ENCODE results near the gene GNA12.

Gene GNA12

GRCh38 chr7:2781636-2782035 lies 62.5 kb downstream of the GNA12 start:
- Histone ChIP-seq H3K9ac (ENCODE audit: low read length) (no peak overlapping the region), H3K9me3 (ENCODE audit: control insufficient read depth, low read depth, low read length) (no peaks in the 10 kb centered on the region), H3K36me3 (ENCODE audit: control insufficient read depth, low read depth, low read length) (no peaks in the 10 kb centered on the region), H3K4me1 (ENCODE audit: control insufficient read depth, low read depth, low read length) (peaks cover 19% of the 10 kb centered on the region), H3K27me3 (ENCODE audit: control insufficient read depth, insufficient read depth, low read length) (no peaks in the 10 kb centered on the region), H3K27ac (ENCODE audit: low read length) (no peak overlapping the region), H3K4me3 (ENCODE audit: low read length) (no peak overlapping the region)

DNA sequence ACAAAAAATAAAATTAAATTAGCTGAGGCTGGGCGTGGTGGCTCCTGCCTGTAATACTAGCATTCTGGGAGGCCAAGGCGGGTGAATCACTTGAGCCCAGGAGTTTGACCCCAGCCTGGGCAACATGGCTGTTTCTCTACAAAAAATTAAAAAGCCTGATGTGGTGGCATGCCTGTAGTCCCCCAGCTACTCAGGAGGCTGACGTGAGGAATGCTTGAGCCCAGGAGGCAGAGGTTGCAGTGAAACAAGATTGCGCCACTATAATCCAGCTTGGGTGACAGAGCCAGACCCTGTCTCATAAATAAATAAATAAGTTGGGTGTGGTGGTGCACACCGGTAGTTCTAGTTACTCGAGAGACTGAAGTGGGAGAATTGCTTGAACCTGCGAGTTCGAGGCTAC lies 65.1 kb downstream of the GNA12 start:
- no peaks in the 10 kb centered on the region for H3K9me3 ChIP-seq (ENCODE audit: control insufficient read depth, low read depth, low read length)
- H3K27ac ChIP-seq (ENCODE audit: low read length) = no peak overlapping the region
- H3K27me3 ChIP-seq (ENCODE audit: control insufficient read depth, insufficient read depth, low read length) = no peaks in the 10 kb centered on the region
- peaks cover 19% of the 10 kb centered on the region for H3K4me1 ChIP-seq (ENCODE audit: control insufficient read depth, low read depth, low read length)
- no peaks in the 10 kb centered on the region for H3K36me3 ChIP-seq (ENCODE audit: control insufficient read depth, low read depth, low read length)
- H3K4me3 ChIP-seq (ENCODE audit: low read length) = no peak overlapping the region
- no peak overlapping the region for H3K9ac ChIP-seq (ENCODE audit: low read length)

DNA sequence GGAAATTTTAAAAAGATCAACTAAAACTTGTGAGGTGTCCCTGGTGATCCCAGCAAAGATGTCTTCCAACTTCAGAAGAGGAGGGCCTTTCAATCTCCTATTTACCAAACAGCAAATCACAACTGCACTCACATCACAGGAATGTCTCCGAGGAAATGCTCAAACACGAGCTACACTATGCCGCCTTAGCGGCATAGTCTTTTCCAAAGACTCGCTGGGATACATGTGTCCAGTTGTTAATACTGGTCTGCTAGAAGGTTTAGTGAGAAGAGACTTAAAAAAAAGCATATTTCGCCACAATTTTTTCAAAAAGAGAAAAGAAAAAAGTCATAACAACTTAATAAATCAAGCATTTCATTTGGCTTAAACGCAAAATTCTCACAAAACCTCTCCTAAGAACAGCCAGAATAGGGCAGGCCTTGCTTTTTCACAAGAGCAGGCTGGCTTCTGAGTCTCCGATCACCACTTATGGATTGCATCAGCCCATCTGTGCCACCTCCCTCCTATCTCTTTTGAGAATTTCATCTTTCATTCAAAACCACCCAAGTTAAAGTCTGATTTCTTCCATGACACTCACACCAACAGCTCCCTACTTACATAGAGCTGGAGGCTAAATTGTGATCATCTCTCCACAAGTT lies 66.1 kb downstream of the GNA12 start:
- H3K9me3 ChIP-seq (ENCODE audit: control insufficient read depth, low read depth, low read length) = no peaks in the 10 kb centered on the region

GRCh38 chr7:2776401-2776800 lies 67.7 kb downstream of the GNA12 start:
- Histone ChIP-seq H3K4me3 (ENCODE audit: low read length) (no peak overlapping the region), H3K9me3 (ENCODE audit: control insufficient read depth, low read depth, low read length) (no peaks in the 10 kb centered on the region), H3K4me1 (ENCODE audit: control insufficient read depth, low read depth, low read length) (peaks cover 19% of the 10 kb centered on the region), H3K36me3 (ENCODE audit: control insufficient read depth, low read depth, low read length) (no peaks in the 10 kb centered on the region), H3K27ac (ENCODE audit: low read length) (no peak overlapping the region), H3K9ac (ENCODE audit: low read length) (no peak overlapping the region), H3K27me3 (ENCODE audit: control insufficient read depth, insufficient read depth, low read length) (no peaks in the 10 kb centered on the region)

More for the DNA sequence above, 66.1 kb downstream of the GNA12 start:
- H3K9ac ChIP-seq (ENCODE audit: low read length) = peak overlapping the region; percentile 5
- H3K27me3 ChIP-seq (ENCODE audit: control insufficient read depth, insufficient read depth, low read length) = no peaks in the 10 kb centered on the region
- peaks cover 19% of the 10 kb centered on the region for H3K4me1 ChIP-seq (ENCODE audit: control insufficient read depth, low read depth, low read length)
- no peak overlapping the region for H3K27ac ChIP-seq (ENCODE audit: low read length)
- H3K4me3 ChIP-seq (ENCODE audit: low read length) = no peak overlapping the region
- H3K36me3 ChIP-seq (ENCODE audit: control insufficient read depth, low read depth, low read length) = no peaks in the 10 kb centered on the region

DNA sequence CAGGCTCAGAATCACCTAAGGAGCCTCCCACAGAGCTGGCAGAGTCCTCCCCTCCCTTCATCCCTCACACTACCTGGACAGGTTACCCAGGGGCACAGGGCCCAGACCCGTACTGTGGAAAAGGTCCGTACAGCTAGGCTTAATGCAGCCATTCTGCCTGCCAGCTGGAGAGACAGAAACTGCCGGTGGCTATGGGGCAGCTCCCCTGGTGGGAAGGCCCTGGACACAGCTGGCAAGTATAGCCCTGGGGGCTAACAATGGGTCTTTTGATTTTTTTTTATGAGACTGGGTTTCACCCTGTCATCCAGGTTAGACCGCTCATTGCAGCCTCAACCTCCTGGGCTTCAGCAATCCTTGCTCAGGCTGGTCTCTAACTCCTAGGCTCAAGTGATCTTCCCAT lies 68.3 kb downstream of the GNA12 start:
- Histone ChIP-seq H3K4me1 (ENCODE audit: control insufficient read depth, low read depth, low read length) (peaks cover 19% of the 10 kb centered on the region), H3K27me3 (ENCODE audit: control insufficient read depth, insufficient read depth, low read length) (no peaks in the 10 kb centered on the region), H3K9ac (ENCODE audit: low read length) (no peak overlapping the region), H3K36me3 (ENCODE audit: control insufficient read depth, low read depth, low read length) (no peaks in the 10 kb centered on the region), H3K4me3 (ENCODE audit: low read length) (no peak overlapping the region), H3K27ac (ENCODE audit: low read length) (no peak overlapping the region), H3K9me3 (ENCODE audit: control insufficient read depth, low read depth, low read length) (no peaks in the 10 kb centered on the region)

GRCh38 chr7:2775376-2775775 lies 68.7 kb downstream of the GNA12 start:
- H3K9ac ChIP-seq (ENCODE audit: low read length) = no peak overlapping the region
- no peak overlapping the region for H3K4me3 ChIP-seq (ENCODE audit: low read length)
- no peak overlapping the region for H3K27ac ChIP-seq (ENCODE audit: low read length)

GRCh38 chr7:2774935-2775334 lies 69.2 kb downstream of the GNA12 start:
- Histone ChIP-seq H3K9me3 (ENCODE audit: control insufficient read depth, low read depth, low read length) (no peaks in the 10 kb centered on the region), H3K4me1 (ENCODE audit: control insufficient read depth, low read depth, low read length) (peaks cover 19% of the 10 kb centered on the region), H3K4me3 (ENCODE audit: low read length) (no peak overlapping the region), H3K9ac (ENCODE audit: low read length) (no peak overlapping the region), H3K27me3 (ENCODE audit: control insufficient read depth, insufficient read depth, low read length) (no peaks in the 10 kb centered on the region), H3K27ac (ENCODE audit: low read length) (no peak overlapping the region), H3K36me3 (ENCODE audit: control insufficient read depth, low read depth, low read length) (no peaks in the 10 kb centered on the region)

More at GRCh38 chr7:2775376-2775775, 68.7 kb downstream of the GNA12 start:
- H3K27me3 ChIP-seq (ENCODE audit: control insufficient read depth, insufficient read depth, low read length) = no peaks in the 10 kb centered on the region
- H3K4me1 ChIP-seq (ENCODE audit: control insufficient read depth, low read depth, low read length) = peaks cover 19% of the 10 kb centered on the region
- H3K36me3 ChIP-seq (ENCODE audit: control insufficient read depth, low read depth, low read length) = no peaks in the 10 kb centered on the region
- no peaks in the 10 kb centered on the region for H3K9me3 ChIP-seq (ENCODE audit: control insufficient read depth, low read depth, low read length)

- Histone ChIP-seq H3K27ac (ENCODE audit: low read length) (no peak overlapping the region), H3K27me3 (ENCODE audit: control insufficient read depth, insufficient read depth, low read length) (no peaks in the 10 kb centered on the region), H3K9me3 (ENCODE audit: control insufficient read depth, low read depth, low read length) (no peaks in the 10 kb centered on the region), H3K4me1 (ENCODE audit: control insufficient read depth, low read depth, low read length) (peaks cover 19% of the 10 kb centered on the region), H3K4me3 (ENCODE audit: low read length) (no peak overlapping the region), H3K9ac (ENCODE audit: low read length) (no peak overlapping the region), H3K36me3 (ENCODE audit: control insufficient read depth, low read depth, low read length) (no peaks in the 10 kb centered on the region)
Observed at GRCh38 chr7:2774280-2774679, 69.8 kb downstream of the GNA12 start.

GRCh38 chr7:2773608-2774007 lies 70.5 kb downstream of the GNA12 start:
- H3K9me3 ChIP-seq (ENCODE audit: control insufficient read depth, low read depth, low read length) = no peaks in the 10 kb centered on the region
- peaks cover 12% of the 10 kb centered on the region for H3K4me1 ChIP-seq (ENCODE audit: control insufficient read depth, low read depth, low read length)
- H3K9ac ChIP-seq (ENCODE audit: low read length) = no peak overlapping the region
- H3K36me3 ChIP-seq (ENCODE audit: control insufficient read depth, low read depth, low read length) = no peaks in the 10 kb centered on the region
- H3K27ac ChIP-seq (ENCODE audit: low read length) = no peak overlapping the region
- no peaks in the 10 kb centered on the region for H3K27me3 ChIP-seq (ENCODE audit: control insufficient read depth, insufficient read depth, low read length)
- no peak overlapping the region for H3K4me3 ChIP-seq (ENCODE audit: low read length)

DNA sequence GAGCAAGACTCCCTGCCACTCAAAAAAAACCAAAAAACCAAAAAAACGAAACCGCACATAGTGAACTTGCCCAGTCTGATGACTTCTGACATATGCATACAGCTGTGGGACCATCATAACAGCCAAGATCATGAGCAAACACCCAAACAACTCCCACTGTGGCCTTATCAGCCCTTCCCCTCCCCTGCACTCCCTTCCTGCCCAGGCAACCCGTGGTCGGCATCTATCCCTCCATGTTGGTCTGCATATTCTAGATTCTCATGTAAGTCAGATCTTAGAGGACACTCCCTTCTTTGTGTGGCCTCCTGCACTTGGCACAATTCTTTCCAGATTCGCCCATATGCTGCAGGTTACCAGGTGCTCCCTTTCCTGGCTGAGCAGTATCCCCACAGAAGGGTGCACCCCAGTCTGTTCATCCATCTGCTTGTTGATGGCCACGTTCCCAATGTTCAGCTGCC lies 72.8 kb downstream of the GNA12 start:
- no peaks in the 10 kb centered on the region for H3K27me3 ChIP-seq (ENCODE audit: control insufficient read depth, insufficient read depth, low read length)
- H3K4me1 ChIP-seq (ENCODE audit: control insufficient read depth, low read depth, low read length) = no peaks in the 10 kb centered on the region
- no peak overlapping the region for H3K9ac ChIP-seq (ENCODE audit: low read length)
- no peak overlapping the region for H3K4me3 ChIP-seq (ENCODE audit: low read length)
- no peaks in the 10 kb centered on the region for H3K36me3 ChIP-seq (ENCODE audit: control insufficient read depth, low read depth, low read length)
- H3K9me3 ChIP-seq (ENCODE audit: control insufficient read depth, low read depth, low read length) = no peaks in the 10 kb centered on the region
- no peak overlapping the region for H3K27ac ChIP-seq (ENCODE audit: low read length)

- Histone ChIP-seq H3K4me3 (ENCODE audit: low read length) (no peak overlapping the region), H3K9me3 (ENCODE audit: control insufficient read depth, low read depth, low read length) (no peaks in the 10 kb centered on the region), H3K36me3 (ENCODE audit: control insufficient read depth, low read depth, low read length) (no peaks in the 10 kb centered on the region), H3K4me1 (ENCODE audit: control insufficient read depth, low read depth, low read length) (peaks cover 5% of the 10 kb centered on the region), H3K9ac (ENCODE audit: low read length) (no peak overlapping the region), H3K27me3 (ENCODE audit: control insufficient read depth, insufficient read depth, low read length) (no peaks in the 10 kb centered on the region), H3K27ac (ENCODE audit: low read length) (no peak overlapping the region)
Observed at GRCh38 chr7:2764621-2765020, 79.5 kb downstream of the GNA12 start.

- Histone ChIP-seq H3K4me3 (ENCODE audit: low read length) (no peak overlapping the region), H3K36me3 (ENCODE audit: control insufficient read depth, low read depth, low read length) (no peaks in the 10 kb centered on the region), H3K9ac (ENCODE audit: low read length) (no peak overlapping the region), H3K4me1 (ENCODE audit: control insufficient read depth, low read depth, low read length) (peaks cover 5% of the 10 kb centered on the region), H3K27ac (ENCODE audit: low read length) (no peak overlapping the region), H3K9me3 (ENCODE audit: control insufficient read depth, low read depth, low read length) (no peaks in the 10 kb centered on the region), H3K27me3 (ENCODE audit: control insufficient read depth, insufficient read depth, low read length) (no peaks in the 10 kb centered on the region)
Observed at GRCh38 chr7:2763597-2763996, 80.5 kb downstream of the GNA12 start.

Measured in iPS-18a (cell line).